Karpas-422 (cell line): Measurements from ENCODE around the gene PIGQ. TPM values are rescaled to one million over a fixed set of nuclear protein-coding genes. Genes with fewer than 3 reads are reported as not detected.
A peak's percentile ranks its signal among the peaks of the same experiment; 100 is the strongest.

Source experiments
- DNase-seq: peaks from one replicate; pipeline ENCODE4 v3.0.0-alpha.2; 2015
- H2AFZ ChIP-seq: fragments of 200-600 bp; sonication (generic); 2 replicates; pipeline ENCODE4 v1.6.1; 2014; ENCODE audit warnings: antibody characterized with exemption, low read length, mixed read lengths
- H3K27ac ChIP-seq: fragments of 200-600 bp; sonication (generic); 2 replicates; pipeline ENCODE4 v1.5.1; 2014; ENCODE audit warnings: mild to moderate bottlenecking, low read length, moderate library complexity
- H3K27me3 ChIP-seq: fragments of 200-600 bp; sonication (generic); 2 replicates; pipeline ENCODE4 v1.6.1; 2014; ENCODE audit warnings: low read length, mixed read lengths
- H3K36me3 ChIP-seq: fragments of 200-600 bp; sonication (generic); 2 replicates; pipeline ENCODE4 v1.6.1; 2014; ENCODE audit warnings: low read length, mixed read lengths; ENCODE audit not compliant: insufficient read depth
- H3K4me1 ChIP-seq: fragments of 200-600 bp; sonication (generic); 2 replicates; pipeline ENCODE4 v1.6.1; 2014; ENCODE audit warnings: mild to moderate bottlenecking, low read length, mixed read lengths
- H3K4me2 ChIP-seq: fragments of 200-600 bp; sonication (generic); 2 replicates; pipeline ENCODE4 v1.6.1; 2014; ENCODE audit warnings: low read length, low read depth, mild to moderate bottlenecking; ENCODE audit not compliant: poor library complexity, severe bottlenecking
- H3K4me3 ChIP-seq: fragments of 200-600 bp; sonication (generic); 2 replicates; pipeline ENCODE4 v1.5.1; 2014; ENCODE audit warnings: mild to moderate bottlenecking, antibody characterized with exemption, low read length, mixed read lengths
- H3K79me2 ChIP-seq: fragments of 200-600 bp; sonication (generic); 2 replicates; pipeline ENCODE4 v1.6.1; 2014; ENCODE audit warnings: mild to moderate bottlenecking, low read length, mixed read lengths
- H3K9ac ChIP-seq: fragments of 200-600 bp; sonication (generic); 2 replicates; pipeline ENCODE4 v1.6.0; 2014; ENCODE audit warnings: low read length
- H3K9me2 ChIP-seq: fragments of 200-600 bp; sonication (generic), shearing (Covaris generic); replicated peaks from 2 replicates; pipeline ENCODE4 v1.6.0; 2014; ENCODE audit warnings: mild to moderate bottlenecking, low read length, moderate library complexity; ENCODE audit not compliant: insufficient read depth
- H3K9me3 ChIP-seq: fragments of 300-700, 200-600 bp; sonication (generic); 2 replicates; pipeline ENCODE4 v1.6.1; 2014; ENCODE audit warnings: low read length, mixed read lengths
- H4K20me1 ChIP-seq: fragments of 200-600 bp; sonication (generic); 2 replicates; pipeline ENCODE4 v1.6.1; 2014; ENCODE audit warnings: mild to moderate bottlenecking, antibody characterized with exemption, low read length, low read depth; ENCODE audit not compliant: insufficient read depth
- total RNA-seq: library from RNA; depleted of rRNA; stranded (reverse); fragments of >200 nt; shearing (Covaris generic); gene quantifications from 2 replicates; pipeline ENCODE4 v1.2.3, GENCODE V29; 2014; ENCODE audit warnings: low replicate concordance

Gene PIGQ
- total RNA-seq, 1 experiment from 2014 or later: 35.7 TPM

GRCh38 chr16:561957-562938, 7.5 kb upstream of the PIGQ start:
- H4K20me1 ChIP-seq: 0 out of 2 replicates have a peak, but pooled peaks cover 4% of the 10 kb centered on the region
- peaks cover 37% of the 10 kb centered on the region for H3K4me1 ChIP-seq
- H3K27me3 ChIP-seq: no peaks in the 10 kb centered on the region
- H3K9me2 ChIP-seq: no peaks in the 10 kb centered on the region
- DNase-seq: no peak
- H2AFZ ChIP-seq: no peak overlapping the region
- H3K27ac ChIP-seq: no peak overlapping the region
- no peaks in the 10 kb centered on the region for H3K36me3 ChIP-seq
- no peak overlapping the region for H3K4me3 ChIP-seq
- no peak overlapping the region for H3K4me2 ChIP-seq
- no peaks in the 10 kb centered on the region for H3K9me3 ChIP-seq
- no peak overlapping the region for H3K9ac ChIP-seq
- H3K79me2 ChIP-seq: no peaks in the 10 kb centered on the region

GRCh38 chr16:563072-563644, 6.6 kb upstream of the PIGQ start:
- Histone ChIP-seq H3K79me2 (no peaks in the 10 kb centered on the region), H4K20me1 (0 out of 2 replicates have a peak, but pooled peaks cover 4% of the 10 kb centered on the region), H3K36me3 (no peaks in the 10 kb centered on the region), H3K27me3 (no peaks in the 10 kb centered on the region), H3K27ac (no peak overlapping the region), H3K9ac (no peak overlapping the region), H3K4me1 (peaks cover 31% of the 10 kb centered on the region), H3K4me3 (no peak overlapping the region), H3K9me3 (no peaks in the 10 kb centered on the region), H3K9me2 (no peaks in the 10 kb centered on the region), H3K4me2 (no peak overlapping the region), H2AFZ (no peak overlapping the region)
- DNase-seq: no peak

GRCh38 chr16:564690-565418, 4.9 kb upstream of the PIGQ start:
- no peak for DNase-seq
- Histone ChIP-seq H4K20me1 (no peaks in the 10 kb centered on the region), H3K79me2 (0 out of 2 replicates have a peak, but pooled peaks cover 3% of the 10 kb centered on the region), H3K9me3 (no peaks in the 10 kb centered on the region), H3K4me1 (peaks cover 33% of the 10 kb centered on the region), H3K9ac (no peak overlapping the region), H3K27ac (no peak overlapping the region), H3K4me2 (no peak overlapping the region), H3K27me3 (no peaks in the 10 kb centered on the region), H3K9me2 (no peaks in the 10 kb centered on the region), H3K36me3 (no peaks in the 10 kb centered on the region), H2AFZ (no peak overlapping the region), H3K4me3 (no peak overlapping the region)

GRCh38 chr16:565419-566330, 4.1 kb upstream of the PIGQ start:
- Histone ChIP-seq H3K4me2 (peak overlapping the region; percentile 67), H3K4me3 (peak overlapping the region; percentile 64; the same call in 1 of the 2 replicates), H3K79me2 (peaks cover 10% of the 10 kb centered on the region), H3K27me3 (no peaks in the 10 kb centered on the region), H3K4me1 (peaks cover 33% of the 10 kb centered on the region), H3K9ac (no peak overlapping the region; the same call in 1 of the 2 replicates), H3K9me2 (no peaks in the 10 kb centered on the region), H4K20me1 (no peaks in the 10 kb centered on the region), H3K36me3 (no peaks in the 10 kb centered on the region), H3K27ac (no peak overlapping the region), H3K9me3 (no peaks in the 10 kb centered on the region), H2AFZ (no peak overlapping the region)
- no peak for DNase-seq

GRCh38 chr16:566475-567372, 3.0 kb upstream of the PIGQ start, which contains the start of gene NHLRC4:
Gene NHLRC4, plus strand, starts transcription at chr16:567005. Its CDS starts 1,043 bp downstream, at chr16:568048.
- H3K27me3 ChIP-seq: no peaks in the 10 kb centered on the region
- no peaks in the 10 kb centered on the region for H4K20me1 ChIP-seq
- H3K79me2 ChIP-seq: peaks cover 17% of the 10 kb centered on the region
- peak within 1 kb of the TSS; percentile 64; the same call in 1 of the 2 replicates for H3K4me3 ChIP-seq
- H3K4me1 ChIP-seq: peaks cover 37% of the 10 kb centered on the region
- DNase-seq: peak; percentile 92
- peak within 1 kb of the TSS; percentile 67 for H3K4me2 ChIP-seq
- no peak within 1 kb of the TSS for H2AFZ ChIP-seq
- H3K9me3 ChIP-seq: no peaks in the 10 kb centered on the region
- H3K36me3 ChIP-seq: no peaks in the 10 kb centered on the region
- peak within 1 kb of the TSS; percentile 69 for H3K9ac ChIP-seq
- peak within 1 kb of the TSS; percentile 69 for H3K27ac ChIP-seq
- H3K9me2 ChIP-seq: no peaks in the 10 kb centered on the region

GRCh38 chr16:567373-568256, 2.2 kb upstream of the PIGQ start:
- Histone ChIP-seq H3K9ac (peak overlapping the region; percentile 91), H3K36me3 (no peaks in the 10 kb centered on the region), H3K4me2 (peak overlapping the region; percentile 67)

More at GRCh38 chr16:567373-568256, 2.2 kb upstream of the PIGQ start:
- Histone ChIP-seq H3K9me3 (no peaks in the 10 kb centered on the region), H3K4me1 (peaks cover 37% of the 10 kb centered on the region), H4K20me1 (no peaks in the 10 kb centered on the region), H3K27me3 (no peaks in the 10 kb centered on the region), H3K27ac (peak overlapping the region; percentile 69), H3K79me2 (peaks cover 23% of the 10 kb centered on the region), H3K4me3 (peak overlapping the region; percentile 64; the same call in 1 of the 2 replicates), H3K9me2 (no peaks in the 10 kb centered on the region), H2AFZ (no peak overlapping the region)
- no peak for DNase-seq
